Amygdala (tissue), 56 donors: ENCODE data around the gene GRB10.
A peak's percentile ranks its signal among the peaks of the same experiment; 100 is the strongest.
"Not testable (repeated sequence)": the region's sequence is repeated elsewhere in the genome, so short reads cannot be mapped to it uniquely, and the experiment has no call there.

ENCODE experiments used
- DNase-seq, 56 donors: peaks; one replicate each; lab custom pipeline; 2025; lab: John Stamatoyannopoulos, UW

The GRB10 gene

DNA sequence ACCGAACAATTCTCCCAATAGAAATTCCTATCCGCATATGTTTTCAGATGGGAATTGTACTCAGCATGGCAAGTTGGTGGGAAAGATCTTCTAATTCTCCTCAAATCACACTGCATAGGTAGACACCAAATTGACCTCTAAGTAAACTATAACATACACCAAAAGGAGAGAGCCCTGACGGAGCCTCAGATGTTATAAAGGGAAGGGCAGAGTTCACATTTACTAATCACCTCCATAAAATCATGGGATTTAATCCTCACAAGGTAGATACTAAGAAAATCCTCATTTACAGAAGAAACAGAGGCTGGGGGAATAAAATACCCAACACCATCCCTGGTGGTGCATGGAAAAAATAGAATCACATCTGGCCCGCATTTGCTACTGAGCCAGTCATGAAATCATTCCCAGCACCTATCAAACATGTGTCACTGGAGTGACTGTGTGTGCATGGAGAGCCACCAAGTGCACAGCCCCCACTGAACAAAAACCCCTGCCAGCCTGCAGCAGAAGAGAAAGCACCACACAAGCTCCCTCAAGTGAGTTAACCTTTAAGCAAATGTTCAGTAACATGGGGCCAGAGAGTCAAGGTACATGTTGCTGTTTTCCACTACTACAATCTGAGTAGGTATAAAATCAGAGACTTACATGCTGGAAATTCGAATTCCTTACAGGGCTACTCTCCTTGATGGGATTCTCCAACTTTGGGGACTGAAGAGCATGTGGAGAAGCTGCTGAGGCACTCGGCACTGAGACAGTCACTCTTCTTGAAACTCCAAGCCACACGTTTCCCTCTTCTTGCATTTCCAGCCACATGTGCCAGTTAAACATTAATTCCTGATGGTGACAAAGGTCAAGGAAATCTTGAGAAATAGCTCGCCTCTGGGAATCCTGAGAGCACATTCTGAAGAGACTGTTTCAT, 217.8 kb downstream of the GRB10 start, which contains the start of gene DDC:
Gene DDC, minus strand, starts transcription at position 766 of the 919 bp plus-strand sequence. CDS start 21,320 bp downstream, outside the sequence.
- no peak for DNase-seq

DNA sequence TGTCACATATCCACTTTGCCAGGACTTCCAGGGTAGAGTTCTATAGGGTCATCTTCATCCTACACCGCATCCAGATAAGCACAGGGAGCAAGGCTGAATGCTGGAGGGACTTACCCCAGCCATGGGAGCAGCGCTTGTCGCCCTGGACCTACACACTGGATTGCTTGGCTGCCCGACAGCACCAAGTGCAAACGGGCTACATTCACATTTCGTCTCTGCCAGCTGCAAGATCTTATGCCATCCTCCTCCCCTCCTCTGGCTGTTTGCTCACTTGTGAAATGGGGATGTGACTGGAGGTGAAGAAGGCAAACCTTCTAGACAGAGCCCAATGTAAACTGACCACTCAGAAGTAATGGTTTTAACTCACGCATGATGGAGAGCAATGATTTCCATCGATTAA, 218.5 kb downstream of the GRB10 start:
- no peak for DNase-seq

DNA sequence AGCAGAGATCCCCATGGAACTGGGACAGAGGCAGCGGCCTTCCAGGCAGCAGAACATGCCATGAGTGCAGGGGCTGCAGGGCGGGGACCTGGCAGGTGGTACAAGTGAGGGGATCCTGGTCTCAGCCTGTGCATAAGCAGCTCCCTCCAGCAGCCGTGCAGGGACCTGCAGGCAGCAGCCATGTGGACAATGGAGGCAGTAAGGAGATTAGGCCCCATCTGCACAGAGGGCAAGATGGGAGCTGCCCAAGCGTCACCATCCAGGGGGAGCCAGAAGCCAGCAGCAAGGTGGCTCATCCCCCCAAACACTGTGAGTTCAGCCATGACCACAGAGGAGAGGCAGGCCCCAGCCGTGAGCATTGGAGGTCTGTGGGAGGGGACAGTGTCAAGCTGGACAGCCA, 220.6 kb downstream of the GRB10 start:
- no peak for DNase-seq

DNA sequence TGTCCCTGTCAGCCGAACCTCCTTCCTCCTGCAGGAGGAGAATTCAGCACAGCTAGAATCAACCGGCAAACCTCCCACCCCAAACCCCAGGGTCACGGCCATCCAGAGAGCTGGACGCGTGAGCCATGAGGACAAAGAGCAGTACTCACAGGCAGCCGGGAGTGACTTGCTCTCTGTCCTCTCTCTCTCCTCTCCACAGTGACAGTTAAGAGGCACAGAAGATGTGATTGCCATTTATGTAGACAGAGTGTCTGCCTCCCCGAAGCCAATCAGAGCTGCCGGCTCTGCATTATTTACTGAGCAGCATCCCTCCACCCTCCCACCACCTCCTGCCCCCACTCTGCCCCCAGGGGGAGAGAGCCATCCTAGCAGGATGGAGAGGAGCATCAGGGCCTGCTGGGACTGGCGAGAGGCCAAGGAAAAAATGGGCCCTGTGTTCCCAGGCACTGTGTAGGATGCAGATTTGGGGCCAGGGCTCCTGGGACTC, 221.8 kb downstream of the GRB10 start:
- DNase-seq = peak in 1 of 56 donors; percentile 3

DNA sequence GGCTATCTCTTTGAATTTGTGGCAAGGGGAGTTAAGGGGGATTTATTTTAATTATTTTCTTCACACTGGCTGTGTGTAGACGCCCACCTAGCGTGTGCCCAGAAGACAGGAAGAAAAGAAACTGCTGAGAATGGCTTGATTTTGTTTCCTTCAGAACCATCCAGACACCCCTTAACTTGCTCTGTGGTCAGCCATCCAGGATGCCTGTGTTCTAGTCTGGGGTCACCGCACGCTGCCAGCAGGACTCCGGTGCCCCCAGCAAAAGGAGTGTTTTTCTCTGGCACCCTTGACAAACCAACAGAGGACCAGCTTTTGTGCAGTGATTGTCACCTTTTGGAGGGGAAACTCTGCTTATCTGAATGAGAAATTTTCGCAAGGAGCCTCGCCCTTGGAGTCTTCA, 222.8 kb downstream of the GRB10 start:
- DNase-seq = no peak

DNA sequence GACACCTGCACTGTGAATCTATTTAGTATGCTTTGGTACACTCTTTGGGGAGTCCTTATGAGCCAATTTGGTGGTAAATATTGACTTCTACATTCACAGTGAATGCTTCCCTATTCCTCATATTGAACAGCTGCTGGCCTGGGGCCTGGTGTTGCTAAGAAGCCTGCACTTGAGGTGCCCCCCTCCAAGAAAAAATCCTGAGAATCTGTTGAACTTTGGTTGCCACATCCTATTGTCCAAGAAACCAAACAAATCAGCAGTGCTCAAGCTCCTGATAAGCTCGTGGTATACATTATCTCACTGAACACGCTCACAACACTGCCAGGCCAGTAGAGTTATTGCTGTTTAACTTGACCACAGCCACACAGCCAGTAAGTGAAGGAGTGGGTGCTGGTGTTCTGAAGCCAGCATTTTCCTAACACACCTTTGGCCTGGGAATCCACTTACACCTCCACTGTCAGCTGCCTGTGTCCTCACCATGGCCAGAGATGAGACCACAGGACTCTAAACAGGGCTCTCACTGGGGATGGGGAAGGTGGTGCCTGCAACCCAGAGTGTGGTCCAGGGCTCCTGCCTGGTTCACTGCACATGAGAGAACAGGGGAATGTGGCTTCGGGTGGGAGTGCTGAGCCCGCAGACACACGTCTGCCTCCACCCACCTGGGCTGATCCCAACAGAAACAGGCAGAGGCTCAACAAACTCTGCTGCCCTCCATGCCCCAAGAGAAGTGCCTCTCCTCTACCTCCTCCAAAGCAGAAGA, 224.2 kb downstream of the GRB10 start:
- no peak for DNase-seq

DNA sequence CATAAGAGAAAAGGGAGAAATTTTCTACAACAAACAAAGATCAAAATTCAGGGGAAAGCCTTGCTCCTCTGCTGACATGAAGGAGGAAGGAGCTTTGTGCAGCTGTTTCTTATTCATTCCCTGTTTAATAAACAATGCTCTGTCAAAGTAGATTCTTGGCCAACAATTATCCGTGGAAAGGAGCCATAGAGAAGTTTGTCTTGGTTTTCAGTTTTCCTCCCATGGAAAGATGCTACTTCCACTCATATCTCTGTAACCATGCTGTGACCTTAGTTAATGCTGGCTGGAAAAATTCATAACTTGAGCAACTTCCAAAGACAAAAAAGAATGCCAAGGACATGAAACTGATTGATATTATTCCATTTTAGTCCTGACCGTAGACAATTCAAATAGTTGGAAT, 225.6 kb downstream of the GRB10 start:
- no peak for DNase-seq

DNA sequence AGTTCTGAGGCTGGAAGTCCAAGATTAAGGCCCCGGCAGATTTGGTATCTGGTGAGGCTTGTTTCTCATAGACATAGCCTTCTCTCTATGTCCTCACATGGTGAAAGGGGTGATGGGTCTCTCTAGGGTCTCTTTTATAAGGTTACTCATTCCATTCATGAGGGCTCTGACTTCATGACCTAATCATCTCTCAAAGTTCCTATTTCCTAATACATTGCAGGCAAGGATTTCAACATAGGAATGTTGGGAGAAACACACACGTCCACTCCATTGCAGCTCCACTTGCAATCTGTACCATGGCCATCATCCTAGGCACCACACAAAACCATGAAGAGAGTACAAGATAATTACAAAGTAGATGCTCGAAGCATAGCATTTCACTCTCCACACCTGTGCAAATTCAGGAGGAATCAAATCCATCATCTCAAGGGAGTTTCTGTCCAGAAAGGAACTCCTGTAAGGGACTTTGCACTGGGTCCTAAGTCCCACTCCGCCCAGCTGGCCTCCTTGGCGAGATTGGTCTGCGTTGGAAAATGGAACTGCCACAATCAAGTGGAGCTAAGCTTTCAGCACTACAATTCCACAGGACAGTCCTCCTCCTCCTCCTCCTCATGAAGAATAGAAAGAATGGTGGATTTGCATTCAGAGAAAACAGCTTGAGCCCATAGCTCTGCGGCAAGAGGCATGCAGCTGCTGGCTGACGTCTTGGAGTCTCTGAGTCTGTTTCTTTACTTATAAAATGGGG, 226.3 kb downstream of the GRB10 start:
- DNase-seq = no peak

DNA sequence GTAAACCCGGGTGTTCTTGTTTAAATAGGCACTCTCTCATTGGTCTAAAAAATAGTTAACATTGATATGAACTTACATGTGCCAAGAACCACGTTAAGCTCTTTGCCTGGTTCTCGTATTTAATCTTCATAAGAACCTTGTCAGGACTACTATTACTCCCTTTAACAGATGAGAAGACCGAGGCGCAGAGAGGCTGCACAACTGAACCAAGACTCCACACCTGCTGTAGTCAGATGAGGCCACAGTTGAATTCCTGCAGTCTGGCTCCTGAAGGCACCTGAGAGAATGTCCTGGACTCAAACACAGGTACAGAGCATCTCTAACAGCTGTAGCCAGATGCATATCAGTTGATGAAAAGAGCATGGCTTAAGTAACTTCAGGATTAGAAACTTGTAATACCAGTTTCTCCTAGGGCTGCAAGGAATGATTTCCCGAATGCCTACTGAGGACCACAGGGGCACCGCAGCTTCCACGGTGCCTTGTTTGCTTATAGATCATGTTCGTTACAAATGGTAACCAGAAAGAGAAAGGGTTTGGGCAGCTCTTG, 227.0 kb downstream of the GRB10 start:
- DNase-seq = no peak

DNA sequence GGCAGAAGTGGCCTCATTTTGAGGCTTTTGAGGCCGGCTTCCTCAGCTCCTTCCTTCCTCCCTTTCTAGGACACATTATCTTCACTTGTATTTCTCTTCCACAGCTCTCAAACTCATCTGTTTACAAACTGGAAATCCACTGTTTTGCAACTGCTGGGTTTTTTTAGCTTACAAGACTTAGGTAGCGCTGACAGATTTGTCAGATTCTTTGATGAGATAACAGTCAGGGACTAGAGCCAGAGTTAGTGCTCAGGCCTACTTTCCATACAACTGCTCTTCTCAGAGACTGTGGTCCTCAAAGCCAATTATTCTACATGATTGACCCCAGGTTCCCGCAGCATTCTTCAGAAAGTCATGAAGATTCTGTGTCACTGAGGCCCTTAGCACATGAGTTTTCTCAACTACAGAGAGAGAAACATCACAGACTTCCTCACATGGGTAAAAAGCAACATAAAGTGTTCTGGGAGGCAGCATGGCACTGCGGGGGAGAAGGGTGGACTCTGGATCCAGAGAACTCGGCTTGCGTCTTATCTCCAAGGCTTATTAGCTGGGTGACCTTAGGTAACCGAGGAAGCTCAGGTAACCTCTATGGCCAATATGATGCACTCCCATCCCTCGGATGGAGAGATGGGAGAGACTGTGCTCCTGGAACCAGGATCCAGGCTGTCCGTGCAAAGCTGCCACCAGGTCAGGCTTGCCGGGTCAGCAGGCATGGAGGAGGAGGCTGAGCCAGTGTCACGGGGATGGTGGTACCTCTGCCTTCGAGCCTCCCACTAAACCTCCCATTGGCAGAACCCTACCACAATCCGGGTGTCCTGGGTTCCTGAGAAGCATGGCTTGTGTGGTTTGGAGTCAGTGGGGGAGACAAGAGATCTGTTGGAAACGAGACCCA, 228.0 kb downstream of the GRB10 start:
- DNase-seq = no peak

DNA sequence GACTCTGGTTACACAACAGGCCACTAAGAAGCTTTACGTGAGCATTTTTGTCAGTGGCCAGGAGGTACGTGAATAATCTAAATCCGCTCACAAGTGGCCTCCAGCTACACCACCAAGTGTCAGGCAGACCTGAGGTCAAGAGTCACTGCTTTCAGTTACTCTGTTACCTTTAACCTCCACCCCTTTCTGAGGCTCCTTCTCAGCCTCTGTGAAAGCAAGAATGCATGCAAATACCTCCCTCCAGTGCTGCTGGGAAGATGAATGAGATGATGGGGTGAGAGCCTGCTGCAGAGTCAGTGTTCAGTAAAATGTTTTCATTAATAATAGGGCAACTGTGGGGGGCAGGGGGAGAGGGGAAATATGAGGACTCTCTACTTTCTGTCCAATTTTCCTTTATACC, 228.7 kb downstream of the GRB10 start:
- no peak for DNase-seq

DNA sequence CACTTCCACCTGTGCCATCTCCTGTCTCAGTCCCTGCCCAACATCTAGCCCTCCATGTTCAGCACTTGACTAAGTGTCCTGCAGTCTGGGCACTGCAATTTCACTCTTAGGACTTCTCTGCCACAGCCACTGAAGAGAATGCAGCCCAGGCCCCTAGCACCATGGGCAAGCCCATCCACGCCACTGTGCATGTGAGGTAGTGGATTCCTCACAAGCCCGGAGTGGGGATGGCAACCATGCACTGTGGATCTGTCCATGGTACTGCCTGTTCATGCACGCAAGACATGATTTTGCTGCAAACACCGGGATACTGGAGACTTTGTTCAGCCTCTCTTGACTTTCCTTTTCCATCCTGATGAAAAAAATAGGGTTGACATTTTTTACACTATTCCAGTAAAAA, 229.8 kb downstream of the GRB10 start:
- peak in 1 of 56 donors; percentile 6 for DNase-seq

DNA sequence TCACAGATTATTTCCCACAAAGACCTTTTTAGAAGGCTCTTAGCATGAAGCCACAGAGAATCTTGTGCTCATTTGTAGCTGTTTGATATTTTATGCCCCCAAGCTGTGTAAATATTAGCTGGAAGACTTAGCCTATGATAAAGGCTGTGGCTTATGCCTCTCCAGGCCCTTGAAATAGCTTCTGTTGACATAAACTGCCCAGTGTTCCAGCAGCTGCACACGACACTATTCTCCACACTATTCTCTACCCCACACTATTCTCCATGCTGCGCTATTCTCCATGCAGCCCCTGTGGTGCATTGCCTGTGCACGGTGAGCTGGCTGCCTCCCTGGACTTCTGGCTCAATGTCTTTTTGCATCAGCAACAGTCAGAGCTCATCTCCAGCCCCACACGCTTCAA, 230.6 kb downstream of the GRB10 start:
- no peak for DNase-seq

DNA sequence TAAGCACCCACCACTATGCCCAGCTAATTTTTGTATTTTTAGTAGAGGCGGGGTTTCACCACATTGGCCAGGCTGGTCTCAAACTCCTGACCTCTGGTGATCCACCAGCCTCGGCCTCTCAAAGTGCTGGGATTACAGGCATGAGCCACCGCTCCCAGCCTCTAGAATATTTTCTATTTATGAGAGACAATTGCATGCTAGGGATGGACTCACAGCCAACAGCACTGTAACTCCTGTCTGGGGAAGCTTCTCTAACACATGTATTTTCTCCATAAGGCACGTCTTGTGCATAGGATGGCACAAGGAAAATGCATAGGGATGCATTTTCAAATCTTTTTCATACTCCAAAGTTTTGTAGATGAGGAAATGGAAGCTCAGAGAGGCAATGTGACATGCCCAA, 237.1 kb downstream of the GRB10 start:
- not testable (repeated sequence) for DNase-seq

DNA sequence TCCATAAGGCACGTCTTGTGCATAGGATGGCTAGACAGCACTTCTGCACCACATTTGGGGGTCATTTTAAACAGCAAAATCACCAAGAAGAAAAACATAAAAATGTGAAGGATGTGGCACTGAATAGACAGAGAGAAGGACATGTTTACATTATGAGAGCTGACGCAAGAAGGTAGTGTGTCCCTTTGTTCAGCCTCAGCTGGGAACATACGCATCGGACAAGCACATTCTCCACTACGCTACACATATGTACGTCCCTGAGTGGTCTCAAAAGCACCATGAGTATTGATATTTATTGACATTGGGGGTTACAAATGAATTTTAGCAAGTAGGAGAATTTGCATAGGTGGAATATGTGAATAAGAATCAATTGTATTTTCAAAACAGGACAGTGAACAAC, 237.7 kb downstream of the GRB10 start:
- DNase-seq = no peak

DNA sequence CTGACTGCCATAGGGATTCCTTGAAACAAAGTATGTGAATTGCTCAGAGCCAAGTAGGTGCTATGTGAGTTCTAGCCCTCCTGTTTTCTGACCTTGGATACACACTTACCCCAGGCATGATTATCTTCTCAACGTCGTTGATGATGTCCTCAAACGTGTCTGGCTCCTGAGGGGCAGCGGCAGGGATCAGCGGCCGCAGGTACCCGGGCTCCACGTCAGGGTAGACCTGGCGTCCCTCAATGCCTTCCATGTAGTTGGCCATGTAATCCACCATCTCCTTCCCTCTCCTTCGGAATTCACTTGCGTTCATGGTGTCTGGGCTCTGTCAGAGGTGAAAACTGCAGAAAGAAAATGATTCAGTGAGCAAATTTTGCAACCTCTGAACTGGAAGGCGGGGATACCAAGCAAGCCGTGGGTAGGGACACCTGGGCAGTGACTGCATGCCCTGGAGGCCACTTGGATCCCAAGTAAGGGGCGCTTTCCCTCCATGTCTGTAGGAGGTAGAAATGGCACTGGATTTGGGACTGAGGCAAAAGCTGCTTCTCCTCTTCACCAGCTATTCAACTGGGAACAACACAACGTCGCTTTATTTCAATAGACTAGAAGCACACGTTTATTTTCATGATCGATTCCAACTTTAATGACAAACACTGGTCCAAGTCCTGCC, 238.8 kb downstream of the GRB10 start:
- DNase-seq = no peak

DNA sequence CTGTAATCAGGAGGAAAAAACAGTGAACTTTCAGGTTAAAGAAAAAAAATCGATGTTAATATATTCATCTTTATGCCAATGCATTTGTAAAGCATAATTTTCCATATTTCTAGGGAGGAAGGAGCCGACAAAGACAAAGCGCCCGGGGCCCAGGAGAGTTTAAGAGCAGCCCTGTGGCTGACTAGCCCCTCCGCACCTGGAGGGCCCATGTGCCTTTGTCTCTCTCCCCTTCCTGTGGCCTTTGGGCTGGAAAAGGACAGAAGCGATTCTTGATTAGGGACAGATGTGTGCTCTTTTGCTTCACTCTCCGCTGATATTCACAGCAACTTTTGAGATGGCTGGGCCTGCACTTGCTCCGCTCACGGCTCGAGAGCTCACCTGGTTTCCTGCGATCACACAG, 240.6 kb downstream of the GRB10 start:
- no peak for DNase-seq

DNA sequence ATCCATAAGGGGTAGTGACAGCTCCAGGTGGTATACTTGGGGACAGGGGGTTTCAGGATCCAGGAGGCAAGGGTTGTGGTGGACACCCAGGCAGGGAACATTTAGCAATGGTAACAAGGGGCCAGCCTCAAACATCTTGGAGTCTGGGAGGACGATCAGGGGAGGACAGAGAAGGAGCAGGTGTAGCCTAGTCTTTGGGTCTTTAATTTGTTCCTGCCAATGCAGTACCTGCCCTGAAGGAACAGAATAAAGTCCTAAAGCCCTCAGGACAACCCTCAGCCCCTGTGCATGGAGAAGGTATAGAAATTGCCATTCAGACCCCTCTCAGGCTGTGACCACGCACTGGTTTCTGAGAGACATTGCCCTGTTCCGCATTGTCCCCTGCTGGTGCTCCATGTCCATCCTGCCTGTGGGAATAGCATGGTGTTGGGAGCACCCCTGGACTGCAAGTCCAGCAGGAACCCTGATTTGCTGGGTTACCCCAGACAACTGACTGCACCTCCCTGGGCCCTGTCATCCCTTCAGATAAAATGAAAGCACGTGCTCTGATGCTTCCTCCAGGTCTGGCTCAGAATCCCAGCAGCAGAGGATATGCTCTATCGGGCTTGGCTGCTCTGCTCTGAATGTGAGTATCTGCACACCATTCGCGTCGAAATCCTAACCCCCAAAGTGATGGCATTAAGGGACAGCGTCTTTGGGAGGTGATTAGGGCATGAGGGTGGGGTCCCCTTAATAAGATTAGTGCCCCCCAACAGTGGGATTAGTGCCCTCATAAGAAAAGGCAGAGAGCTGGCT, 241.7 kb downstream of the GRB10 start:
- no peak for DNase-seq
